GM12864 (cell line): ENCODE results near the gene G6PC3.

Experiments used
- DNase-seq: peaks from one replicate; pipeline ENCODE4 v3.0.0-alpha.2; 2011; ENCODE audit warnings: low read depth
- H3K4me3 ChIP-seq: 2 replicates; pipeline ENCODE4 v1.5.1; 2011; ENCODE audit warnings: mild to moderate bottlenecking, low read depth, low read length, control low read depth
- TF ChIP-seq, protein P1 (sequence below): IDR thresholded peaks from 2 replicates; pipeline ENCODE4 v1.5.1; 2011; ENCODE audit warnings: low read depth, mild to moderate bottlenecking, moderate library complexity, low read length, control low read depth, inconsistent platforms; ENCODE audit errors: missing control alignments

G6PC3 gene

DNA sequence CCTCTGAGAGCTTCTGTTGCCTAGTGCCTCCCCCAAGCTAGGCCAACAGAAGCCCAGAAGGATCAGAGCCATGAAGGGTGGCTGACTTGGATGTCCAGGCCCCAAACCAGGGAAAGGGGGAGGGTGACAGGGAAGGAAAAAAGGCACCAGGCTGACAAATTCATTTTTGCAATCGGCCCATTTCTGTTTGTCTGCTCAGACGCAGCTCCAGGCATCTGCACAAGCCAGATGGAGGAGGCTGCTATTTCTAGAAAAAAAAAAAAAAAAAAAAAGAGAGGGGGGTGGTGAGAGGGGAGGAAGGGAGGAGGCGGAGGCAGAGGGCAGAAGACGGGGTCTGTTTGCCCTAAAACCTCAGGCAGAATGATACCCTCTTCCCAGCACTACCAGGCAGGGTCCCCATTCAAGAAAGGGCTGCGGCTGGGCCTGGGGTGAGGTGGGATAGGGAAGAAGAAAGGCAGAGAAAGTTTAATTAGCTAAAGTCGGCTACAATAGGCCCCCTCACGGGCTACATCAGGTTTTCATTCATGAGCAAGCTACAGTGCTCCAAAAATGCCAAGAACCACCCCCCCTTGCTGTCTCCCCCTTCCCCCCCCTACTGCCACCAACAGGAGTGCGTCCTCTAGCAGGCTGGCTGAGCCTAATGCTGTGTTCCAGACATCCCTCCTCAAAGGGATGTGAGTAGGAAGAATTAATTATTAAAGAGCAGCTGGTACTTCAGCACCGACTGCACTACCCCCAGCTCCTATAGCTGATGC is 50.5 kb downstream of the G6PC3 start:
- DNase-seq, result no peak
- TF ChIP-seq, protein P1, sequence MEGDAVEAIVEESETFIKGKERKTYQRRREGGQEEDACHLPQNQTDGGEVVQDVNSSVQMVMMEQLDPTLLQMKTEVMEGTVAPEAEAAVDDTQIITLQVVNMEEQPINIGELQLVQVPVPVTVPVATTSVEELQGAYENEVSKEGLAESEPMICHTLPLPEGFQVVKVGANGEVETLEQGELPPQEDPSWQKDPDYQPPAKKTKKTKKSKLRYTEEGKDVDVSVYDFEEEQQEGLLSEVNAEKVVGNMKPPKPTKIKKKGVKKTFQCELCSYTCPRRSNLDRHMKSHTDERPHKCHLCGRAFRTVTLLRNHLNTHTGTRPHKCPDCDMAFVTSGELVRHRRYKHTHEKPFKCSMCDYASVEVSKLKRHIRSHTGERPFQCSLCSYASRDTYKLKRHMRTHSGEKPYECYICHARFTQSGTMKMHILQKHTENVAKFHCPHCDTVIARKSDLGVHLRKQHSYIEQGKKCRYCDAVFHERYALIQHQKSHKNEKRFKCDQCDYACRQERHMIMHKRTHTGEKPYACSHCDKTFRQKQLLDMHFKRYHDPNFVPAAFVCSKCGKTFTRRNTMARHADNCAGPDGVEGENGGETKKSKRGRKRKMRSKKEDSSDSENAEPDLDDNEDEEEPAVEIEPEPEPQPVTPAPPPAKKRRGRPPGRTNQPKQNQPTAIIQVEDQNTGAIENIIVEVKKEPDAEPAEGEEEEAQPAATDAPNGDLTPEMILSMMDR, result no peak
- no peak overlapping the region for H3K4me3 ChIP-seq

DNA sequence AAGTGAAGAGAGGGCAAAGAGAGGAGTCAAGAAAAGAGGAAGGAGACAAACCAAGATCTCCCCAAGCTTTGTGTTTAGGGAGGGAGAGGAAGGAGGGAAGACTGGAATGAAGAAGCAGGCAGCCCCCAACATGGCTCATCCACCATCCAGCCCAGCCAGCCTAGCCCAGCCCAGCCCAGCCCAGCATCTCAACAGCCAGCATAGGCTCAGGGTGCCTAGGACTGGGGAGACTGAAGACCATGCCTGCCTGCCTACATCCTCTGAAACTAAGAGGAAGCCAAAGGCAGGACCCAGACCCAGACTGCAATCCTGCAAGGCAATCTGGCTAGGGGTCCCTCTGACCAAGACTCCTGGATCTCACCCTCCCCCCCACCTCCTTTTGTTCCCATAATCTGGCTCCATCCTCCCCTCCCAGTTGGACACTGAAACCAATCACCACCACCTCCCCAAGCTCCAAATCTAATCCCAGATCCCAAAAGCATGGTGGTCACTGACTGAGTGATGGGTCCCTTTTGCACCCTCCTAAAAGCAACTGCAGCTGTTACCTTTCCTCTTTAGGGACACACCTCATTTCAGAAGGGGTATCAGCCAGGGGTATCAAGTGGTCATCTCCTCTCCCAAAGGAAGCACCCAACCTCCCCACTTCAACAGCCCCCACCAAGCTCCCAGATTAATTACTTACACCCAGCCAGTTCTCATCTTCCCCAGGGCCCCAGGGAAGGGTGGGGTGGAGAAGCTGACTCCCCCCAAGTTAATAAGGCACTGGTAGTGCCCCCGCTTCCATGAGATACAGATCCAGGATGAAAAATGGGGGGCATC is 51.7 kb downstream of the G6PC3 start:
- no peak for DNase-seq
- H3K4me3 ChIP-seq, result peak overlapping the region; percentile 79
- TF ChIP-seq, protein P1, result no peak

DNA sequence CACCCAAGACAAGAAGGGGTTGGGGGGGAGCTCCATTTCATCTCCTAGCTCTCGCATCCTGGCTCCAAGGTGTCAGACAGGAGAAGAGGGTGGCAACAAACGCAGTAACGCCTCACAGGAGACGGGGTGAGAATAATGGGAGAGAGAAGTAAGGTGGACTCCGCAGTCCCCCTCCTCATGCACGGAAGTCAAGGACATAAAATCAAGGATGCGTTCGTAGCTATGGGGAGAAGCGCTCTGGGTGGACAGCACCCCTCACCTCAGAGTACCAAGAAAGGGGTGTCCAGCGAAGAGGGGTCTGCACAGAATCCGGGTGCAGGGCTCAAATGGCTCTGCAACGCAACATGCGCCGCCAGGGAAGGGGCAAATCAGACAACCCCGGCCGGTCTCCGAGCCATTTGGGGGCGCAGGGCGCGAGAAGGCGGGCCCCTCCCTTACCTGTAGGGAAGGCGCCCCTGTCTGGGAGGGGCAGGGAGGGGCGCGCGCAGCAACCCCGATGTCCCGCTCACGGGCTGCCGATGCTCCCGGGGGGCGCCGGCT is 52.4 kb downstream of the G6PC3 start:
- TF ChIP-seq, protein P1, result no peak
- H3K4me3 ChIP-seq, result peak overlapping the region; percentile 79
- DNase-seq, result no peak

- peak; percentile 75 for DNase-seq
- peak within 1 kb of the TSS; percentile 79 for H3K4me3 ChIP-seq
- TF ChIP-seq, protein P1, result peak; percentile 75
These were observed 53.0 kb downstream of the G6PC3 start, which contains the start of gene HDAC5 for GRCh38 chr17:44123356-44124117. Gene HDAC5, minus strand, starts transcription at chr17:44123641. Its CDS starts 6,126 bp downstream, at chr17:44117515.

DNA sequence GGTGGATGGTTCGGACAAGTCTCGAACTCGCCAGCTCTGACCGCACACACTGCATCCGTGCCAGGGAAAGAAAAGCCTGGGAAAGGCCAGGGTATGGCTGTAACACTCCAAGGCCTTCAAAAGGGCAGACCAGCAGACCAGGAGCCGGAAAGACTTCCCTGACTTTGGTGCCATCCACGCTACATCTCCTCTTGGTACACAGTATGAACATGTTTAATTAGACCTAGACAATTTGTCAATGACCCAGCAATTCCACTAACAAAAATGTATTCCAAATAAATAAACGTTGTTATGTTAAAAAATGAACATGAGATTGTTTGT is 53.5 kb downstream of the G6PC3 start:
- TF ChIP-seq, protein P1, result no peak

More for the DNA sequence above, 53.5 kb downstream of the G6PC3 start:
- H3K4me3 ChIP-seq, result peak overlapping the region; percentile 74
- DNase-seq, result no peak
